CD8-positive, alpha-beta memory T cell (primary cell): ENCODE results near the gene KIF5C. TPM values are rescaled to one million over a fixed set of nuclear protein-coding genes. Genes with fewer than 3 reads are reported as not detected.

ENCODE experiments used
- CTCF ChIA-PET: fragments of 350-600 bp; sonication (Branson Sonifier 250); formaldehyde crosslinking; loops from one replicate; lab custom pipeline; 2021; ENCODE audit warnings: antibody characterized with exemption; lab: Charles Lee
- POLR2A ChIA-PET: fragments of 350-600 bp; sonication (Branson Sonifier 250); formaldehyde crosslinking; loops from one replicate; lab custom pipeline; 2021; ENCODE audit warnings: antibody characterized with exemption; lab: Charles Lee
- DNase-seq, 5 donors: peaks; one replicate each; pipeline versions ENCODE4 v3.0.0 to v3.0.0-alpha.2; 2020 to 2022; ENCODE audit warnings: mixed read lengths in 1 of 5
- H3K27ac ChIP-seq: one replicate; pipeline ENCODE4 v1.7.0; 2013; ENCODE audit warnings: low read depth, mild to moderate bottlenecking, low read length, moderate library complexity
- H3K27me3 ChIP-seq: 2 replicates; pipeline ENCODE4 v1.7.0; 2013; ENCODE audit warnings: low read length, mild to moderate bottlenecking; ENCODE audit not compliant: insufficient read depth, poor library complexity, severe bottlenecking
- H3K36me3 ChIP-seq: 2 replicates; pipeline ENCODE4 v1.7.0; 2013; ENCODE audit warnings: mild to moderate bottlenecking, low read length, moderate library complexity; ENCODE audit not compliant: insufficient read depth
- H3K4me1 ChIP-seq: 2 replicates; pipeline ENCODE4 v1.7.0; 2013; ENCODE audit warnings: mild to moderate bottlenecking, low read length, moderate library complexity; ENCODE audit not compliant: insufficient read depth
- H3K4me3 ChIP-seq: 2 replicates; pipeline ENCODE4 v1.7.0; 2013; ENCODE audit warnings: mild to moderate bottlenecking, low read length
- H3K9me3 ChIP-seq: 2 replicates; pipeline ENCODE4 v1.7.0; 2013; ENCODE audit warnings: mild to moderate bottlenecking, low read length
- H3K27ac Mint-ChIP-seq, 8 donors: one replicate each; pipeline ENCODE4 v1.8.0; 2020 to 2021; ENCODE audit warnings: mixed read lengths in 8 of 8, mild to moderate bottlenecking in 6 of 8, inconsistent platforms in 3 of 8, moderate library complexity in 3 of 8
- H3K27me3 Mint-ChIP-seq, 2 donors: one replicate each; pipeline ENCODE4 v1.8.0; 2020 to 2021; ENCODE audit warnings: mixed read lengths in 2 of 2, mild to moderate bottlenecking in 1 of 2, moderate library complexity in 1 of 2
- H3K36me3 Mint-ChIP-seq, 3 donors: one replicate each; pipeline ENCODE4 v1.8.0; 2020 to 2021; ENCODE audit warnings: mixed read lengths in 3 of 3, inconsistent platforms in 1 of 3, mild to moderate bottlenecking in 1 of 3
- H3K4me1 Mint-ChIP-seq, 3 donors: one replicate each; pipeline ENCODE4 v1.8.0; 2020 to 2021; ENCODE audit warnings: mixed read lengths in 3 of 3, inconsistent platforms in 1 of 3, mild to moderate bottlenecking in 1 of 3
- H3K4me3 Mint-ChIP-seq, 7 donors: one replicate each; pipeline ENCODE4 v1.8.0; 2020 to 2021; ENCODE audit warnings: mixed read lengths in 7 of 7, mild to moderate bottlenecking in 6 of 7, moderate library complexity in 4 of 7, inconsistent platforms in 2 of 7
- H3K9me3 Mint-ChIP-seq, 5 donors: one replicate each; pipeline ENCODE4 v1.8.0; 2020 to 2022; ENCODE audit warnings: mixed read lengths in 5 of 5, mild to moderate bottlenecking in 3 of 5, moderate library complexity in 2 of 5, inconsistent platforms in 1 of 5
- polyA plus RNA-seq: library from polyadenylated mRNA; unstranded; fragments of 300-500 nt; fragmentation: Illumina TruSeq; gene quantifications from one replicate; pipeline ENCODE4 v1.2.3, GENCODE V29; 2021
- total RNA-seq, 2 experiments: library from RNA; stranded (reverse); gene quantifications; one replicate each; pipeline ENCODE4 v1.2.3, GENCODE V29; 2021

The KIF5C gene
- total and polyA plus RNA-seq, 3 experiments from 2014 or later: 3.4 to 19.8 (median 18.2) TPM

DNA sequence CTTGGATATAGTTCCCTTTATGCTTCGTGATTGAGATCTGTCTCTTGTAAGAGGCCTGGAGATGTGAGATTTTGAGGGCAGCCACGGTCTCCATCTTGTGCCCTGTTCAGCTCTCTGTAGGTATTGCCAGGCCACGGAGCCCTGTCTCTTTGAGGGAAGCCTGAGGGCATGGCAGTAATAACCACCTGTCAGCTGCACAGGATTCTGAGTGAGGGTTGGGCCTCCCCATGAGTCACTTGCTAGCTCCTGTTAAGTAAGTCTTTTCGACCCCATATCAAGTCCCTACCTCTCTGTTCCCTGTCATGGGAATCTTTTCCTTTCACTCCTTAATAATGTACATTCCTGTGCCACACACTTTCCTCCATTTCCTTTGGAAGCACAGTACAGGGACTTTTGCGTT is 183.9 kb downstream of the KIF5C start:
- H3K36me3 Mint-ChIP-seq: no peaks in the 10 kb centered on the region
- H3K27ac ChIP-seq: no peak overlapping the region
- no peak overlapping the region for H3K4me3 Mint-ChIP-seq
- no peaks in the 10 kb centered on the region for H3K36me3 ChIP-seq
- H3K27ac Mint-ChIP-seq: peak overlapping the region in 1 of 8 donors; percentile 35
- no peak overlapping the region for H3K4me3 ChIP-seq
- ChIA-PET CTCF (no interaction called here), POLR2A (no interaction called here)
- no peaks in the 10 kb centered on the region for H3K4me1 Mint-ChIP-seq
- peaks cover 12 to 20% of the 10 kb centered on the region in 2 donors for H3K27me3 Mint-ChIP-seq
- H3K9me3 ChIP-seq: no peaks in the 10 kb centered on the region
- no peaks in the 10 kb centered on the region for H3K27me3 ChIP-seq
- H3K9me3 Mint-ChIP-seq: peaks cover 0 to 2% (median 0%) of the 10 kb centered on the region in 5 donors
- no peaks in the 10 kb centered on the region for H3K4me1 ChIP-seq
- no peak for DNase-seq

DNA sequence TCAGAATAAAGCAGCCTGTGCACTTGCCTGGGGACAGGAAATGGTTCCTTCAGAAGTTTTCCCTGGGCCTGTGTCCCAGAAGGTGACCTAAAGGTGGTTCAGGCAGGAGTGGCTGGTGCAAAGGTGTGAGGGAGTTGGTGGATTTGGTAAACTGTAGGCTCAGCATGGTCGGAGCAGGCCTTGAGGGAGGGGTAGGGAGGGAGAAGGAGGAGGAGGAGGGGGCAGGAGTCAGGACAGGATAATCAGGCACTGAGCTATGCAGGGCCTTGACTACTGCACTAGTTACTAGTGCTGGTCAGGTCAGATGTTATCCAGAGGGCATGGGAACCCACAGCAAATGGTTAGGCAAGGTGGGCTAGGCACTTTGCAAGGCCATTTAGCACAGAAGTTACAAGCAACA is 184.8 kb downstream of the KIF5C start:
- Mint-ChIP-seq H3K36me3 (no peaks in the 10 kb centered on the region), H3K27me3 (peaks cover 9 to 16% of the 10 kb centered on the region in 2 donors), H3K4me1 (no peaks in the 10 kb centered on the region), H3K9me3 (no peaks in the 10 kb centered on the region), H3K27ac (no peak overlapping the region), H3K4me3 (no peak overlapping the region)
- ChIA-PET POLR2A (no interaction called here), CTCF (no interaction called here)
- no peaks in the 10 kb centered on the region for H3K4me1 ChIP-seq
- no peaks in the 10 kb centered on the region for H3K27me3 ChIP-seq
- H3K36me3 ChIP-seq: no peaks in the 10 kb centered on the region
- H3K27ac ChIP-seq: no peak overlapping the region
- H3K4me3 ChIP-seq: no peak overlapping the region
- no peak for DNase-seq
- H3K9me3 ChIP-seq: no peaks in the 10 kb centered on the region

DNA sequence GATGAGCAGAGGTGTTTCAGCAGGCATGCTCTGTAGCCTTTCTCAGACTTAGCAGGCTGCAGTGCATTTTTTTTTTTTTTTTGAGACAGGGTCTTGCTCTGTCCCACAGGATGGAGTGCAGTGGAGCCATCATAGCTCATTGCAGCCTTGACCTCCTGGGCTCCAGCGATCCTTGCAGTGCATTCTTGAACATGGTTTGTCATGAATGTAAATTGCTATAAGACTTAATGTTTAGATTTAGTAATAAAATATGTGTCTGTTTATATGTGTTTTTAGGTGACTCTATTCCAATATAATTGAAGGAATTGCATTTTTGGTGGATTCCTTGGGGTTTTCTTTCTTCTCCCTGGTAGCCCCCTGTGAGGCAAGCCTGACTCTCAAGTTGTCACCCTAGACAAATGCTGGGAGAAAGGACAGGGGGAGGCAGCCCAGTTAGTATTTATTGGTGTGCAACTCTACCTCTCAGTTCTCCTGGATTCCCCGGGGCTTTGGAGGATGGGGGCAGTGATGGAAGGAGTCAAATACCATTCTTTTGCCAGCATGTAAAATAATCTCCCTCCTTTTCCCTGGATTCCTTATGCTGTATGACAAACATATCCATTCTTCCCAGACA is 186.2 kb downstream of the KIF5C start:
- H3K4me3 ChIP-seq: no peak overlapping the region
- H3K27me3 Mint-ChIP-seq: peaks cover 6 to 8% of the 10 kb centered on the region in 2 donors
- no peak for DNase-seq
- H3K4me1 Mint-ChIP-seq: no peaks in the 10 kb centered on the region
- H3K27me3 ChIP-seq: no peaks in the 10 kb centered on the region
- no peak overlapping the region for H3K27ac ChIP-seq
- no peak overlapping the region for H3K4me3 Mint-ChIP-seq
- no peaks in the 10 kb centered on the region for H3K36me3 Mint-ChIP-seq
- CTCF ChIA-PET: no interaction called here
- H3K36me3 ChIP-seq: no peaks in the 10 kb centered on the region
- H3K9me3 Mint-ChIP-seq: no peaks in the 10 kb centered on the region
- H3K9me3 ChIP-seq: no peaks in the 10 kb centered on the region
- H3K4me1 ChIP-seq: no peaks in the 10 kb centered on the region
- POLR2A ChIA-PET: no interaction called here
- H3K27ac Mint-ChIP-seq: no peak overlapping the region

DNA sequence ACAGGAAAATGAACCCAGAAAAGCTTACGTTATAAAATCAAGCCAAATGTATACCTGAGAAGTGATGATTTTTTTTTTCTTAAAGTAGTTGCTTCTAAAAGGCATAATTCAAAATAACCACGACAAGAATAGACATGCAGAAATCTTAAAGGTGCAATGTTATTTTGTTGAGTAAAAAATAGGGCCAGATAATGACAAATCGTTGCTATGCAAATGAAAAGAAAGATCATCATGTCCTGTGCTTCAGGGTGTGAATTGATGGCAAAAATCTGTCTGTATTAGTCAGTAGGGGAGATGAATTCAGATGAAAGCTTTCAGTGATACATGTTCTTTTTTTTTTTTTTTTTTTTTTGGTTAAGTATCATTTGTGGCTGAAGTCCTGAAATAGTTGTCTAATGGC is 187.5 kb downstream of the KIF5C start:
- H3K9me3 ChIP-seq: no peaks in the 10 kb centered on the region
- ChIA-PET CTCF (no interaction called here), POLR2A (no interaction called here)
- Mint-ChIP-seq H3K4me1 (no peaks in the 10 kb centered on the region), H3K36me3 (no peaks in the 10 kb centered on the region), H3K27ac (no peak overlapping the region), H3K4me3 (no peak overlapping the region), H3K9me3 (no peaks in the 10 kb centered on the region), H3K27me3 (peaks cover 4% of the 10 kb centered on the region in 2 donors)
- H3K4me3 ChIP-seq: no peak overlapping the region
- no peaks in the 10 kb centered on the region for H3K36me3 ChIP-seq
- H3K27me3 ChIP-seq: no peaks in the 10 kb centered on the region
- H3K4me1 ChIP-seq: no peaks in the 10 kb centered on the region
- no peak for DNase-seq
- no peak overlapping the region for H3K27ac ChIP-seq

DNA sequence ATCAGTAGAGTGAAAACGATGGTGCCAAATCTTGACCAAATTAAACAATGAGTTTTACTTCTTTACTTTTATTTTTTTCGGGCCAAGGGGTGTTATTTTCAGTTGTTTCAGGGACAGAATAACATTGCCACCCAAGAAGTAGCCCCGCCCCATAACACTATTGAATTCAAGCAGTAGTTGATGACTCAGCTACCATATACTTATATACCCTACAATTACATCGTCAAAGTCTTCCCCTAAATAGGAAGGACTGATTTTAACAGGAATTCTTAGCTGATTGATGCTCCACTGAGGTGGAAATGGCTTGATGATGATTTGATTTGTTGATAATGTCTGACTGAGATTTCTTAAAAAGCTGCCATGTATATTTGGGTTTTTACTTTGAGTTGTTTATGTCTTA is 188.2 kb downstream of the KIF5C start:
- DNase-seq: no peak
- Histone ChIP-seq H3K27me3 (no peaks in the 10 kb centered on the region), H3K27ac (no peak overlapping the region), H3K4me3 (no peak overlapping the region), H3K9me3 (no peaks in the 10 kb centered on the region), H3K36me3 (no peaks in the 10 kb centered on the region), H3K4me1 (no peaks in the 10 kb centered on the region)
- CTCF ChIA-PET: no interaction called here
- no peak overlapping the region for H3K27ac Mint-ChIP-seq
- peaks cover 0 to 3% of the 10 kb centered on the region in 2 donors for H3K27me3 Mint-ChIP-seq
- POLR2A ChIA-PET: no interaction called here
- no peaks in the 10 kb centered on the region for H3K4me1 Mint-ChIP-seq
- no peak overlapping the region for H3K4me3 Mint-ChIP-seq
- no peaks in the 10 kb centered on the region for H3K36me3 Mint-ChIP-seq
- H3K9me3 Mint-ChIP-seq: no peaks in the 10 kb centered on the region

DNA sequence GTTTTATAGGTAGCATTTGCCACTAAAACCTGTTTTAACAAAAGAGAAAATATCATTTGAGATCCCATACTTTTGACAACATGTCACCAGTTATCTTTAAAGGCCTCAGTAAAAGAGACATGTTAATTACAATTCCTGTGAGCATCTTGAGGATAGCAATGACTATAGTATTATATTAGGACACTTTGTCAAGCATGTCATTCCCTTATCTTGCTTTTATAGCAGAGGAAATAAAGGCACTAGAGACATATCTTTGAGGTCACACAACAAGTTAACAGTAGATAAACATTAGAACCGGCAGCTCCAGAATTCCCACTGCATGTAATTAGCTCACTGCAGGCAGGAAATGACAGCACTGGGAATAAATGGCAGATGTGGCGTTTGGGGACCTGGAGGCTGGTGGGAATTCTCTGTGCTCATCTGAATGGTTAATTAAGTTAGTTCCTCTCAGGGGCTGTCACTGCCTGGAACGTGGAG is 189.4 kb downstream of the KIF5C start:
- H3K9me3 ChIP-seq: no peaks in the 10 kb centered on the region
- ChIA-PET POLR2A (no interaction called here), CTCF (no interaction called here)
- no peaks in the 10 kb centered on the region for H3K9me3 Mint-ChIP-seq
- peaks cover 4 to 8% (median 4%) of the 10 kb centered on the region in 3 donors for H3K4me1 Mint-ChIP-seq
- H3K4me1 ChIP-seq: no peaks in the 10 kb centered on the region
- no peaks in the 10 kb centered on the region for H3K36me3 ChIP-seq
- peaks cover 3% of the 10 kb centered on the region in 2 donors for H3K27me3 Mint-ChIP-seq
- no peak overlapping the region for H3K27ac Mint-ChIP-seq
- no peak for DNase-seq
- no peaks in the 10 kb centered on the region for H3K27me3 ChIP-seq
- H3K27ac ChIP-seq: no peak overlapping the region
- H3K4me3 Mint-ChIP-seq: no peak overlapping the region
- no peak overlapping the region for H3K4me3 ChIP-seq
- H3K36me3 Mint-ChIP-seq: no peaks in the 10 kb centered on the region

DNA sequence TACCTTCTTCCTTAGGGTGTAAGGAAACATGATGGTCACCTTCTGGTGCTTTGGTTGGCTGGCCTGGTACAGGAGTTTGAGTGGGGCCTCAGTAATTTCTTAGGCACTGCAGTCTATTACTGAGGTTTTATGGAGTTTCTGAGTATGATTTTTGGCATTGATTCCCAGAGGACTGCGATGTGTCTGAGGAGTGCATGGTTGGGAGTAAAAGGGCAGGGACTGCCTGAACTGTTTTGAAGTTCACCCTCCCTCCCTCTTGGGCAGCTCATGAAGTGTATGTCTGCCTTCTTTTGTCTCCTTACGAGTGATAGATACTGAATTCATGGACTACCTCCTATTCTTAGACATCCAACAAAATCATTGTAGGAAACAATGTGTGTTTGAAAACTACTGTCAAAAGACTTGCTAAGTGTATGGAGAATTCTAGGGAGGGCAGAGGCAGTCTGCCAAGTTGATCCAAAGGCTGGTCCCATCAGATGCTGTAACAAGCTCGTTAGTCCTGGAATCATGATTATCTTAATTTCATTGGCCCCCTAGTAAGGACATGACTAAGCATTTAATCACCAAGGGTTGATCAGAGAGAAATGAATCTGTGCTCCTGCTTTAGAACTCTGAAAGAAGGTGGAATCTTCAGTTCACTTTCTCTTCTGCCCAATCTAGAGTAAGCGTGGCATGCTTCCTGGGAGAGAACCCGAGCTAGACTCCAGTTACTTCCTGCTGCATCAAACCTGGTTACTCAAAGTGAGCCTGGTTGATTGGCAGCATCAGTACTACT is 190.0 kb downstream of the KIF5C start:
- H3K36me3 ChIP-seq: no peaks in the 10 kb centered on the region
- H3K27me3 Mint-ChIP-seq: peaks cover 3 to 8% of the 10 kb centered on the region in 2 donors
- H3K27me3 ChIP-seq: no peaks in the 10 kb centered on the region
- H3K27ac Mint-ChIP-seq: no peak overlapping the region
- H3K9me3 ChIP-seq: no peaks in the 10 kb centered on the region
- no peaks in the 10 kb centered on the region for H3K36me3 Mint-ChIP-seq
- no peak overlapping the region for H3K27ac ChIP-seq
- peaks cover 4 to 15% (median 9%) of the 10 kb centered on the region in 3 donors for H3K4me1 Mint-ChIP-seq
- H3K4me3 ChIP-seq: no peak overlapping the region
- no peaks in the 10 kb centered on the region for H3K9me3 Mint-ChIP-seq
- ChIA-PET POLR2A (no interaction called here), CTCF (no interaction called here)
- H3K4me1 ChIP-seq: no peaks in the 10 kb centered on the region
- no peak for DNase-seq
- H3K4me3 Mint-ChIP-seq: no peak overlapping the region

DNA sequence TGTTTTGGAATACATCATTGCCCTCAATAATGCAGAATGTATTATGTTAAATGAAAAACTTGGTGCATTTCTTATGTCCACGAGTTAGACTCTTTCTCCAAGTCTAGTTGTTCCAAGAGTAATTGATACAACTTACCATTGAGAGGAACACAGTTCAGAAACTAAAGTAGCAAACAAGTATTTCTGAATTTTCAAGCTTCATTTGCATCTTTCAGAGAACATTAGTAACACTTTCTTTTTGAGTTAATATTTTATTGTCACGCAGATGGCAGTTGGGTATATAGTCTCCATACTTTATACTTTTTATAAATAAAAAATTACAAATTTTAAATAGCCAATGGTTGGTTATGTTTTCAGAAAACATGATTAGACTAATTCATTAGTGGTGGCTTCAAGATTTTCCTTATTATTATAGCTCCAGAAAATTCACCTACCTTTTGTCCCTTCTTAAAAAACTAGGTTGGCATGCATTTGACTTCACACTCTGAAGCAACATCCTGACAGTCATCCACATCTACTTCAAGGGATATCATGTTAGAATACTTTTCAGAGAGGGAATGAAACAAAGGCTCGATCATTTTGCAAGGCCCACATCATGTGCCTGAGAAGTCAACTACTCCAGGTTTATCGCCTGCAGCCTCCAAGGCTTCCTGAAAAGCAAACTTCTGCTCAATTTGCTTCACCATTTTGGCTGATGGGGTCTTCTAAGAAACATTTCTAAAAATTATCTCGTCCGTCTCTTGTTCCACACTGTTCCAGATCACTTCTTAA is 193.4 kb downstream of the KIF5C start:
- H3K27ac ChIP-seq: no peak overlapping the region
- H3K27me3 ChIP-seq: no peaks in the 10 kb centered on the region
- POLR2A ChIA-PET: no interaction called here
- H3K4me1 ChIP-seq: no peaks in the 10 kb centered on the region
- no peaks in the 10 kb centered on the region for H3K36me3 ChIP-seq
- peaks cover 4 to 18% (median 10%) of the 10 kb centered on the region in 3 donors for H3K4me1 Mint-ChIP-seq
- no peak for DNase-seq
- no peaks in the 10 kb centered on the region for H3K9me3 Mint-ChIP-seq
- CTCF ChIA-PET: no interaction called here
- peak overlapping the region in 1 of 7 donors; percentile 49 for H3K4me3 Mint-ChIP-seq
- no peaks in the 10 kb centered on the region for H3K36me3 Mint-ChIP-seq
- H3K9me3 ChIP-seq: no peaks in the 10 kb centered on the region
- H3K27me3 Mint-ChIP-seq: peaks cover 4 to 22% of the 10 kb centered on the region in 2 donors
- H3K27ac Mint-ChIP-seq: peak overlapping the region in 2 of 8 donors; percentile 48 to 71
- H3K4me3 ChIP-seq: no peak overlapping the region
